Mucosa of stomach (tissue), 1 donor: Measurements from ENCODE around the gene KIF1B.

Source experiments
- H3K27me3 ChIP-seq: one replicate; pipeline ENCODE4 v1.7.0; 2013; ENCODE audit warnings: mild to moderate bottlenecking, low read length; ENCODE audit not compliant: control insufficient read depth, insufficient read depth
- H3K36me3 ChIP-seq: one replicate; pipeline ENCODE4 v1.7.0; 2013; ENCODE audit warnings: low read length; ENCODE audit not compliant: control insufficient read depth, insufficient read depth
- H3K4me1 ChIP-seq: one replicate; pipeline ENCODE4 v1.7.0; 2013; ENCODE audit warnings: mild to moderate bottlenecking, low read length; ENCODE audit not compliant: control insufficient read depth, insufficient read depth
- H3K4me3 ChIP-seq: one replicate; pipeline ENCODE4 v1.7.0; 2013; ENCODE audit warnings: low read length
- H3K9ac ChIP-seq: one replicate; pipeline ENCODE4 v1.7.0; 2013; ENCODE audit warnings: mild to moderate bottlenecking, low read length, moderate library complexity
- H3K9me3 ChIP-seq: one replicate; pipeline ENCODE4 v1.7.0; 2013; ENCODE audit warnings: mild to moderate bottlenecking, low read length, moderate library complexity; ENCODE audit not compliant: control insufficient read depth
- donor health status: Pancreatic carcinoma.

The KIF1B gene

DNA sequence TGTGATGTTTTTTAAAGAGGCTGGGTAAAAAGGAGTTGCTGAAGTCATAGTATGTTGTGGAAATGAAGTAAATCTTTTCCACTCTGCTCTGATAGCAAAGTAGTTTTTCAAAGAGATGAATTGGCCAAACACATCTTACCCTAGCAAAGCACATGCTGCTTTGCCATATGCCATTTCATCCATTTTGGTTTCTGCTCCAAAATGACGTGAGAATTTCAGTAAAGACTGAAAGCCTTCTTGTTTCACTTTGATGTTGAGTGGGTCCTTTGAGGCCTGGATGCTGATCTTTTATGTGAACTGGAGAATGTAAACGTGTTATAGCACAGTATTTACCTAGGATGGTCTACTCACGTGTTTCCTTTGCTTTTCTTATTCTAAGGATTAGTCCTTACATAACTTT lies 115.2 kb downstream of the KIF1B start:
- no peaks in the 10 kb centered on the region for H3K9me3 ChIP-seq
- H3K4me1 ChIP-seq: no peaks in the 10 kb centered on the region
- H3K9ac ChIP-seq: no peak overlapping the region
- no peaks in the 10 kb centered on the region for H3K27me3 ChIP-seq
- no peak overlapping the region for H3K4me3 ChIP-seq
- H3K36me3 ChIP-seq: no peaks in the 10 kb centered on the region

DNA sequence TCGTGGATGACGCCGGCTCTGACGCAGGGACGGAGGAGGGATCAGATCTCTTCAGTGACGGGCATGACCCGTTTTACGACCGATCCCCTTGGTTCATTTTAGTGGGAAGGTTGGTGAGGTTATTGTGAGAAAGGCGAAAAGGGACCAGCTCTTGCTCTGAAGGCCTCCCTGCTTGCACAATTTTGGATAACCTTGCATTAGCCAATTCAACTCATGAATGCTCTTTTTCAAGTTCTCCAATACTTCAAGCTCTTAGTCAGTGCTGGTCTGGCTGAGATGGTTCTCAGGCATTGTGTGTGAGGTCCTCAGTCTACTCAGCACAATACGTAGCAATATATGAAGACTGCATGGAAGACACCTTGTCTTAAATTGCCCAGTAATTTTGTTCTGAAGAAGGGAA lies 115.9 kb downstream of the KIF1B start:
- Histone ChIP-seq H3K9me3 (no peaks in the 10 kb centered on the region), H3K4me3 (no peak overlapping the region), H3K27me3 (no peaks in the 10 kb centered on the region), H3K4me1 (no peaks in the 10 kb centered on the region), H3K36me3 (no peaks in the 10 kb centered on the region), H3K9ac (no peak overlapping the region)

DNA sequence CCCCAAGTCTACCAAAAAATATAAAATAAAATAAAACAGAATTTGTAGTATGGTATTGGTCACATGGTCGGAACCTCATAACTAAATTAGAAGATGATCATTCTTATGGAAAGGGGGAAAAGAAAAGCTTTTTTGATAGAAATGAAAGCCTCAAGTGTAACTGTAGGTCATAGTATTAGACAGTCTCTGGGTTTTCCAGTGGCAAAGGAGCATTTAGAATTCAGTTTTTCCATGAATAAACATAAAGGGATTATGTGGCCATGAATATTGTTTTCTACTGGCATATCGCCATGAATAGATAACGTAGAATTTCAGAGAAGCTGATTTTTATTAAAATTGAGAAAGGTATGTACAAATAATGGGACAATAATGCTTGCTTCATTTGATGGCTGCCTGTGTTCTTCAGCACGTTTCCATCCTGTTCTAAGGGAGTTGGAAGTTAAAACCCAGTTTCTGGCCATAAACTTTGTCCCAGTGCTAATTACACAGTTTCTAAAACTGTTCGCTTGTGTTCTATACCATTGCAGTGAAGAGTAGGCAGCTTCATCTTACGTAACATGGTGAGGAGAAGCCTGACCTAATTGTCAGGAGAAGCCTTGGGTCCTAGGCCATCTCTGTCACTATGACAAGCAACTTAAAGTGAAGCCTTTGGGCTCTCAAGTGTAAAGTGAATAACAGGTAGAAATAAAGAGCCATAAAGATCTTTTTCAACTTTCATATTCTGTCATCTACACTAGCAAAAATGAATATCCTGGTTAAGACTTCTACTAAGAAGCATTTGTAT lies 118.0 kb downstream of the KIF1B start:
- no peak overlapping the region for H3K4me3 ChIP-seq
- no peaks in the 10 kb centered on the region for H3K4me1 ChIP-seq
- no peak overlapping the region for H3K9ac ChIP-seq
- H3K36me3 ChIP-seq: no peaks in the 10 kb centered on the region
- H3K9me3 ChIP-seq: no peaks in the 10 kb centered on the region
- H3K27me3 ChIP-seq: no peaks in the 10 kb centered on the region

DNA sequence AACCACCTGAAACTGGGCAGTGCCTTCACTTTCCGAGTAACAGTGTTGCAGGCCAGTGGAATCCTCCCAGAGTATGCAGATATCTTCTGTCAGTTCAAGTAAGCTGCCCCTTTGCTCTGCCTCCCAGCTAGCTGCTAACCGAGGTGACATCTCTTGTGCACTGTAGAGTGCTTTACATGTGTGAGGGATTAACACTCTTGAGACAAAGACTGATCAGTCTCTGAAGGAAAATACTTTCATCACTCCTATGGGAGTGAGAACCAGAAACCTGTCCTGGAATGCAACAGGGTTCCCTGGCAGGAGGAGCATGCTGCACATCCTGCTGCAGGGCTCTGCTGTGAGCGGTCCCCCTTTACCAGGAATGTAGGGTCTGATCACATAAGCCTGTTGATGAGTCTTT lies 127.1 kb downstream of the KIF1B start:
- Histone ChIP-seq H3K4me3 (no peak overlapping the region), H3K27me3 (no peaks in the 10 kb centered on the region), H3K9me3 (no peaks in the 10 kb centered on the region), H3K9ac (no peak overlapping the region), H3K36me3 (peaks cover 4% of the 10 kb centered on the region), H3K4me1 (no peaks in the 10 kb centered on the region)

DNA sequence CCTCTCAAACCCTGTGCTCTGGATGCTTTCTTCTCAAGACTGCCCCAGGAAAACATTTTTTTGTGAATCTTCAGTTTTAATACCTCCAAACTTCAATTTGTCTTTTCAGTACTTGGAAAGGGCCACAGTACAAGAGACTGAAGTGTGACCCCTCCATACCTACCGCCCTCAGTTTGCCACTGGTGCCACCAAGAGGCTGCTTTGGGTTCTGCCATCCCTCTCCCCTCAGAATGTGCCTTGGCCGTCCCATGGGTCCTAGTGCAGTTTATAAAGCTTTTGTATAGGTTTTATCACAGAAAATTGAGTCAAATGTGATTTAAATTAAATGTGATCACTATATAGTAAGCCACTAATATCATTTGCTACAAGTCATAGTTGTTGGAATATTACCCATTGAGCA lies 127.7 kb downstream of the KIF1B start:
- Histone ChIP-seq H3K4me3 (no peak overlapping the region), H3K4me1 (no peaks in the 10 kb centered on the region), H3K27me3 (no peaks in the 10 kb centered on the region), H3K9me3 (no peaks in the 10 kb centered on the region), H3K36me3 (peaks cover 4% of the 10 kb centered on the region), H3K9ac (no peak overlapping the region)

DNA sequence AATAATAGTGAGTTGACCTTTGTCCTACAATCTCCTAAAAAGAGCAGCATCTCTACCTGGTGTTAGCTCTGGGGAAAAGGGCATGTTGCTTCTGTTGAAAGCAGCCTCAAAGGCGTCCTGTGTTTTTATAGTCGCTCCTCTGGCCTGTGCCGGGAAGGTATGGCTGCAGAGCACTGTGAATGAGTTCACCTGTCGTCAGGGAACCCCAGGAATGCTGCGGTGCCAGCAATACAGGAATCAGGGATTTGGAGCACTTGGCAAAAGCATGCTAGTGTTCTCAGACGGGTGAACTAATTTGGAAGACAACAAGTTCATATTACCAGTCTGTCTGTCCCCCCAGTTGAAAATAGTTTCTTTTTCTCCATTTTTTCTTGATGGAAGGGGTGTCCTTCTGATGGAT lies 128.2 kb downstream of the KIF1B start:
- Histone ChIP-seq H3K9me3 (no peaks in the 10 kb centered on the region), H3K4me1 (no peaks in the 10 kb centered on the region), H3K4me3 (no peak overlapping the region), H3K36me3 (peaks cover 4% of the 10 kb centered on the region), H3K9ac (no peak overlapping the region), H3K27me3 (no peaks in the 10 kb centered on the region)

DNA sequence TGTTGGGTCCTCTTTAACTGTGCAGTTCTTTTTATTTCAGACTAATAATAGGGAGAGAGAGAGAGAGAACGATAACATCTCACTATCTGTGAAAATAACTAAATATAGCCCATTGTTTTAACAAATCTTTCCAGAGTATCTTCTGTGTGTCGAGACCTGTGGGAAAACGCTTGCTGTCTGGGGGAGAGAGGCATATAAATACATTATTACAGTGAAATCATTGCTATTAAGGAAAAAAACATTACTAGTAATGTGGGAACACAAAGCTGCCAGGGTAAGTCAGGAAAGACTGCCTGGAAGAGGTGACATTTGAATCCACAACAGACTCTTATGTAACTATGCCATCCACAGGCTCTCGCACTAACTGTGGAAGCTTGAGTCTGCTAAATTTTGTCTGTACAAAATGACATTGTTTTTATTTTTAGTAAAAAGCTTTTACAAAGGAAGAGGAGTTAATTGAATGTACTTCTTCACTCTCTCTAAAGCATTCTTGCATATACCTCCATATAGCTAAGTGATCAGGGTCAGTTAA lies 128.7 kb downstream of the KIF1B start:
- H3K4me1 ChIP-seq: no peaks in the 10 kb centered on the region
- H3K4me3 ChIP-seq: no peak overlapping the region
- peaks cover 3% of the 10 kb centered on the region for H3K36me3 ChIP-seq
- no peak overlapping the region for H3K9ac ChIP-seq
- no peaks in the 10 kb centered on the region for H3K9me3 ChIP-seq
- H3K27me3 ChIP-seq: no peaks in the 10 kb centered on the region

DNA sequence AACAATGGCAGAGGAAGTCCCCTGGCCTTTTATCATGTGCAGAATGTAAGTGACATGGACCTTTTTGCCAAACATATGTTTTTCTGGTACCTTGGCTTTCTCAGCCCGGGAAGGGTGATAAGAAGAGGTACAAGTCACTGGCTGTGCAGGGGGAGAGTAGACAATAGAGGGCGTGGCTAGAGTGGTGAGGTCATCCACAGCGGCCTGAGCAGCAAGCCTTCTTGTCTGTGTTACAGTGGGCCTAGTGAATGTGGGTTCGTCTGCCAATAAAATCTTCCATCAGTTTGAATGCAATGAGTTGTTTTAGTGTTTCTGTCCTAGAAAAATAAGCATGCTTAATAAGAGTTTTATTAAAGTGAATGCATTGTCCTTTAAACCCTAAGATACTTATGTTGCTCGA lies 129.4 kb downstream of the KIF1B start:
- no peak overlapping the region for H3K4me3 ChIP-seq
- no peaks in the 10 kb centered on the region for H3K27me3 ChIP-seq
- H3K36me3 ChIP-seq: no peaks in the 10 kb centered on the region
- H3K9me3 ChIP-seq: no peaks in the 10 kb centered on the region
- no peaks in the 10 kb centered on the region for H3K4me1 ChIP-seq
- no peak overlapping the region for H3K9ac ChIP-seq

DNA sequence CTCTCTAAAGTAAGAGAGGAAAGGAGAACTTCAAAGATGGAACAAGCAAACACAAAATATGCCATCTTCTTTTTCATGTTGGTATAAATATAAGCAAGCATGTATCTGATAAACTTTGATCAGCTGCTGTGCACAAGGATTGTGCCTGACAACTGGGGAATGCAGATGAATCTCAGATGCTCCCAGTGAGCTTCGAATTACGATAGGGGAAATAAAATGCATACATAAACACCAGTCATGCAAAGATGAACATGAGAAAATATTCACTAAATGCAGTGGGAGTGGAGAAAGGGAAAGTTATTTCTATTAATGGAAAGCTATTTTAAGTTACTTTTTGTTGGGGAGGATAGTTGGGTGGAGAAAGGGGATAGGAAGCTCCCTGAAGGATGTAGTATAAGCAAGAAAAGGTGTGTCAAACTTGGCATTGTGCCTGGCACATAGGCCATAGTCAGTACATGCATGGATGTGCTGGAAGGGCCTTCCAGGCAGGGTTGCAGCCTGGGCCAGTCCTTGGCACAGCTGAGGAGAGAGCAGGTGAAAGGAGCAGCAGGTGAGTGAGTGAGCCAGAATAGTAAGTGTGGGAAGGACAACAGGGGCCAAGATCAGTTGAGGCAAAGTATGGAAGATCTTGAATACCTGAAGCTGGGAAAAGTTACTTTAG lies 130.7 kb downstream of the KIF1B start:
- H3K9ac ChIP-seq: no peak overlapping the region
- no peaks in the 10 kb centered on the region for H3K36me3 ChIP-seq
- no peak overlapping the region for H3K4me3 ChIP-seq

DNA sequence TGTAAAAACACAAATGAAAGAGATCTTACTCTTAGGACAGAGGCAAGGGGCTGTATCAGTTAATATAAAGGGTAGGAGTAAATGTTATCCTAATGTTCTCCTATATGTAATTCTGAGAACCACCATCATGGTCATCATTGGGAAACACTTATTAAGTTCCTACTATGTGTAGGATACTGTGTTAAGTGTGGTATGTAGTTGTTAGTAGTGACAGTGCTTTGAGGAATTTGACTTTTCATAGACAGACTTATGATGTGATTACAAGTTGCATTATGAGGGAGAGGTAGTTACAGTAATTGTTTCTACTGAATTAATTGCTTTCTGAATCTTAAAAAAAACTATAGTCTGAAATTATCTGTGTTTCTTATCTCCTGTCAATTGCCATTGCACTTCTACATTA lies 136.7 kb downstream of the KIF1B start:
- Histone ChIP-seq H3K9me3 (no peaks in the 10 kb centered on the region), H3K27me3 (no peaks in the 10 kb centered on the region), H3K36me3 (no peaks in the 10 kb centered on the region), H3K4me1 (no peaks in the 10 kb centered on the region), H3K9ac (no peak overlapping the region), H3K4me3 (no peak overlapping the region)

More for the DNA sequence above, 130.7 kb downstream of the KIF1B start:
- Histone ChIP-seq H3K9me3 (no peaks in the 10 kb centered on the region), H3K4me1 (no peaks in the 10 kb centered on the region), H3K27me3 (no peaks in the 10 kb centered on the region)

DNA sequence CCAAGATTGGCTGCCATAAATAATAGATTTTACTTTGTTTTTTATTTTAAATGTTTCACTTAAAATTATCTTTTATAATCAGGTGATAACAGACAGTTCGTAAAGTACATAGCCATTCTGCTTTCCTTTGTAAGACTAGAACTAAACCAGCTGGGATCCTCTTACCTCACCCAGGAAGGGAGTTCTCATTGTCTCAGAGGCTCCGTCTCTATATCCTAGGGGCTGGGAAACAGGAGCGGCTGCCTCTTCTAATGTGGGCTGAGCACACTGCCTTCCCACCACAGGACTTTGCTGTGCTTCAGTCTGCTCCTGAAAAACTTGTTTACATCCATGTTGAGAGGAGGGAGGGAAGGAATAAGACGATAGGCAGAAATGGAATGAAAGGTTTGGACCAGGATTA lies 142.9 kb downstream of the KIF1B start:
- no peaks in the 10 kb centered on the region for H3K9me3 ChIP-seq
- no peaks in the 10 kb centered on the region for H3K36me3 ChIP-seq
- no peaks in the 10 kb centered on the region for H3K4me1 ChIP-seq
- H3K27me3 ChIP-seq: no peaks in the 10 kb centered on the region
- no peak overlapping the region for H3K9ac ChIP-seq
- no peak overlapping the region for H3K4me3 ChIP-seq

DNA sequence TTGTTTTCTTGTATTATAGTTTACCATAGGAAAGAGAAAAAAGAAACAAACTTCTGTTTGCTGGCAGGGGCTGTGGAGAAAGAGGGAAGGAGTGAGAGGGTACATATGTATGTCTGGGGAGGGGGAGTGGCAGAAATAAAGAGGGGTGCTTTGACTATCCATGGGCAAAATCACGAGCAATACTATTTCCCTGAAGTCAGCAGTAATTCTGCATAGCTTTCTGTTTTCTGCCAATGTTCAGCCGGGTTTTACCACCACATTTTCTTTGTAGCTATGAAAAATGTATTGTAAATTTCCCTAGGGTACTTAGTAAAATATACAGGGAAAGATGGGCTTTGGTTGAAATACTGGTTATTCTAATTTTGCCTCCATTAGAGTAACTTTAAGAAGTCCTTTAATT lies 143.3 kb downstream of the KIF1B start:
- no peaks in the 10 kb centered on the region for H3K9me3 ChIP-seq
- H3K9ac ChIP-seq: no peak overlapping the region
- no peak overlapping the region for H3K4me3 ChIP-seq
- no peaks in the 10 kb centered on the region for H3K27me3 ChIP-seq
- no peaks in the 10 kb centered on the region for H3K36me3 ChIP-seq
- no peaks in the 10 kb centered on the region for H3K4me1 ChIP-seq
